Right cardiac atrium (tissue), 5 donors: ENCODE data around the gene DSTYK. TPM values are rescaled to one million over a fixed set of nuclear protein-coding genes. Genes with fewer than 3 reads are reported as not detected.

ENCODE experiments used
- ATAC-seq, 2 donors: fragments of 200-7000 bp; cut with Tn5 transposase; one replicate each; pipeline versions ENCODE4 v1.8.0 to v1.9.1; 2020; ENCODE audit warnings: moderate library complexity in 2 of 2, mild to moderate bottlenecking in 1 of 2
- DNase-seq, 3 donors: peaks; one replicate each; pipeline ENCODE4 v3.0.0-alpha.2; 2020
- H3K27ac ChIP-seq: one replicate; pipeline ENCODE4 v1.5.1; 2013; ENCODE audit warnings: mild to moderate bottlenecking, low read length, control low read depth, moderate library complexity
- H3K27me3 ChIP-seq: one replicate; pipeline ENCODE4 v1.6.1; 2013; ENCODE audit not compliant: control insufficient read depth, insufficient read depth
- H3K4me1 ChIP-seq: one replicate; pipeline ENCODE4 v1.6.1; 2013; ENCODE audit warnings: low read length; ENCODE audit not compliant: control insufficient read depth, insufficient read depth
- H3K4me3 ChIP-seq: one replicate; pipeline ENCODE4 v1.5.1; 2013; ENCODE audit warnings: low read length, control low read depth
- H3K9me3 ChIP-seq: one replicate; pipeline ENCODE4 v1.6.1; 2013; ENCODE audit warnings: low read length; ENCODE audit not compliant: control insufficient read depth
- WGBS: extraction: QIAGEN DNeasy Blood & Tissue Kit; methylation state at CpG from one replicate; pipeline ENCODE4 v1.1.7; 2013; 5-methylcytosine and 5-hydroxymethylcytosine counted together
- intact Hi-C, 4 donors: fragments of 100-400 bp; cut with DNase I; formaldehyde crosslinking; loops; one replicate each; pipeline versions ENCODE4 v1.11.0 to v1.14.0; 2022 to 2023
- polyA plus RNA-seq: library from polyadenylated mRNA; stranded (reverse); fragments of 200-250 nt; gene quantifications from one replicate; pipeline ENCODE4 v1.2.3, GENCODE V29; 2013
- total RNA-seq, 4 donors: library from RNA; stranded (reverse); fragmentation: NEBNext Ultra II Directional; extraction: Animal tissue kit (Norgen Biotek cat#: 25700); gene quantifications; one replicate each; pipeline ENCODE4 v1.2.1, GENCODE V29; 2021
- donor health status: healthy with polysubstance abuse.
- donor health status: DM: no; HTN: yes; CAD: no.
- donor health status: DM: no; HTN: no; CAD: no.
- donor health status: DM: no; HTN: yes; CAD: no; lungs with severe emphysema.
- donor health status: DM: yes; HTN: yes; CAD: no.

DSTYK gene
- total and polyA plus RNA-seq, 5 donors: 4.9 to 10.1 (median 8.5) TPM

DNA sequence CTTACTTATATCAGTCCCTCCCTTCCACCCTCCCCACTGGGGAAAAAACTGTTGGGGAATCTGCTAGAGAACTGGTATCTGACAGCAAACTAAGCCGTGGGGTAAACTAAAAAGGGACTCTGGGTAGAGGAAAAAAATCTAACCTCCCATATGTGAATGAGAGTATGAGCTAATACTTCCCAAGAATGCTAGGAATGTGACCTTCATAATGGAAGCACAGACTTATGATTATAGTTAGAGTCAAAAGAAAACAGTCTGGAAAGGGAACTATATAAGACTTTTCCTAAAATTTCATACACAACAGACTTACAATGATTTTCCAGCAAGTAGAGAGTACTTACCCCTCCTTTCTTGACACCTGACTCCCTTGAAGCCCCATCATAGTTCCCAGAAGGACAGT, 66.8 kb downstream of the DSTYK start:
- intact Hi-C loops: loop anchor here in 2 of 4 donors (10.0 kb wide), 1 partner anchor 110 kb away; no protein-coding TSS in a partner anchor
- Histone ChIP-seq H3K27me3 (no peaks in the 10 kb centered on the region), H3K9me3 (peaks cover 2% of the 10 kb centered on the region), H3K27ac (no peak overlapping the region), H3K4me3 (no peak overlapping the region), H3K4me1 (peaks cover 4% of the 10 kb centered on the region)
- DNase-seq (no peak), ATAC-seq (no peak)
- 15% methylated on average over 1 of the region's 1 CpG for WGBS

DNA sequence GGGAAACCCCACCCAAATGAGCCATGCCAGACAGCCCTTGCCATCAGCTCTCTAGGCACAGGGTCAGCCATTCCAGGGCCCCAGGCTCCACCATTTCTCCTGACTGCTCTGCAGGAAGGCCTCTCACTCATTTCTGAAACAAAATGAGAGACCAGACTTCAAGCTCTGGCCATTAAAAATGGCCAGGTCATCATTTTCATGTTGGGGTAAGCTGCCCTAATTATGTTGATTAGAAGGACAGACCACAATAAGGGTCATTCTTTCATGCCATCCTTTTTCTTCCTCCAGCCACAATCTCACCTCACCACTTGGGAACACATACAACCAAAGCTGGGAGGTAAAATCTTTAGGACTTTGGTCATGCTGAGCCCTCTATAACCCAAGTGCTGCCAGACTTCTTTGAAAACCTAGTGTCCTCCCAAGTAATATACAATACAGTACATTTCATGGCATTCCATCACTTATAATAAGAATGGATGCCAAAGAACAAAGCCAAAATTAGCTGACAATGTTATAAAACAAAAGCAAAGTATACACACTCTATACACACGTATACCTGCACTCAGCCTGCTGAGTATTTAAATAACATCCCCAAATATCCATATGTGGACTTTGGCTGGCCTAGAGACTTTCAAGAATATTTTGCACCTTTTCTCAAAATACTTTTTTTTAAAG, 67.3 kb downstream of the DSTYK start:
- Histone ChIP-seq H3K4me3 (no peak overlapping the region), H3K27me3 (no peaks in the 10 kb centered on the region), H3K9me3 (peaks cover 2% of the 10 kb centered on the region), H3K27ac (no peak overlapping the region), H3K4me1 (peaks cover 4% of the 10 kb centered on the region)
- WGBS: 55% methylated on average over 1 of the region's 1 CpG
- DNase-seq: no peak
- intact Hi-C loops: loop anchor here in 2 of 4 donors (10.0 kb wide), 1 partner anchor 111 kb away; no protein-coding TSS in a partner anchor
- ATAC-seq: no peak

DNA sequence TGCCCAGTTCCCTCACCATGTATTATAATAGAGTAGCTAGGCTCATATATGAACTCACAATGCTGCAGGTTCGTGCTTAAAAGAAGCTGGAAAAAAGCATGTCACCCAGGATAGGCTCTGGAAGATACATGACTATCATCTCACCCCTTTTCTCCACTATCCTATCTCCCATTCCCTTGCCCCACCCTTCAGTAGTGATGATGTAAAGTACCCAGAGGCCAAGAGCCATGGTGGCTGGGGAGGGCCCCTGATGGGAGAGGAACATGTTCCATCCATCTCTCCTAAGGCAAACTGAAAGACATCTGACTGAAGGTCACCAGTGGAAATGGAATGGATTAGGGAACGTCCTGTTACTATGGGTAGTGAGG, 69.4 kb downstream of the DSTYK start:
- Histone ChIP-seq H3K4me3 (no peak overlapping the region), H3K27me3 (no peaks in the 10 kb centered on the region), H3K9me3 (no peaks in the 10 kb centered on the region), H3K27ac (no peak overlapping the region), H3K4me1 (peaks cover 2% of the 10 kb centered on the region)
- ATAC-seq (peak; percentile 39 to 40), DNase-seq (no peak)
- WGBS: 49% methylated on average over 2 of the region's 2 CpGs
- intact Hi-C loops: loop anchor here in 2 of 4 donors (10.0 kb wide), 1 partner anchor 113 kb away; no protein-coding TSS in a partner anchor

DNA sequence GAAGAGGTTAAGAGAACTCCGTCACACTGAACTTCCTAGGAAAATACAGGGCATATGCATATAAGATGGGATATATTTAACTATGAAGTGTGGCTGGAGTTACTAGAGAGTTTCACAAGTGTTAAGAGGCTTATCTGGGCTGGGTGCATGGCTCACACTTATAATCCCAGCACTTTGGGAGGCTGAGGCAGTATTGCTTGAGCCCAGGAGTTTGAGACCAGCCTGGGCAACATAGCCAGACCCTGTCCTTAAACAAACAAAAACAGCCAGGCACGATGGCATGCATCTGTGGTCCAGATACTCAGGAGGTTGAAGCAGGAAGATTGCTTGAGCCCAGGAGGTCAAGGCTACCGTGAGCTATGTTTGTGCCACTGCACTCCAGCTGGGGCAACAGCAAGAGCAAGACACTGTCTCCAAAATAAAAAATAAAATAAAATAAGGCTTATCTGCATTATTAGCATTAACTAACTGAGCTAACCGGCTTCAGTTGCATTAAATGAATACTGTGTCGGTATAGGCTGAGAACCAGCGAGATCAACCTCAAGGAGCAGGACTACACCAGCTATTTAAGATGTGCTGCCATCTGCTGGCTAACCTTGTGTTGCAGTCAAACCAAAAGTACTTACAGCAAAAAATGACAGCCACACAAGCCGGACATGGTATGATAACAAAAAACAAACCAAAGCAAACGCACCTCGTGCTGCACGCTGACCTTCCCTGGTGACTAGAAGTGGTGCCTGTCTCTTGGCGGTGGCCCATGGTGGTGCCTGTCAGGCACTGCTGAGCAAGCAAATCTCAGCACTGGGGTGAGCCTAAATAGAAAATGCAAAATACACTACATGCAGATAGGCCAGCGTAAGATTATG, 70.0 kb downstream of the DSTYK start:
- peaks cover 2% of the 10 kb centered on the region for H3K4me1 ChIP-seq
- DNase-seq: peak; percentile 75 to 86 (median 77)
- intact Hi-C loops: loop anchor here in 2 of 4 donors (10.0 kb wide), 1 partner anchor 113 kb away; no protein-coding TSS in a partner anchor
- H3K4me3 ChIP-seq: no peak overlapping the region
- peak; percentile 82 to 85 for ATAC-seq
- 15% methylated on average over 12 of the region's 12 CpGs for WGBS
- no peak overlapping the region for H3K27ac ChIP-seq
- no peaks in the 10 kb centered on the region for H3K9me3 ChIP-seq
- no peaks in the 10 kb centered on the region for H3K27me3 ChIP-seq

DNA sequence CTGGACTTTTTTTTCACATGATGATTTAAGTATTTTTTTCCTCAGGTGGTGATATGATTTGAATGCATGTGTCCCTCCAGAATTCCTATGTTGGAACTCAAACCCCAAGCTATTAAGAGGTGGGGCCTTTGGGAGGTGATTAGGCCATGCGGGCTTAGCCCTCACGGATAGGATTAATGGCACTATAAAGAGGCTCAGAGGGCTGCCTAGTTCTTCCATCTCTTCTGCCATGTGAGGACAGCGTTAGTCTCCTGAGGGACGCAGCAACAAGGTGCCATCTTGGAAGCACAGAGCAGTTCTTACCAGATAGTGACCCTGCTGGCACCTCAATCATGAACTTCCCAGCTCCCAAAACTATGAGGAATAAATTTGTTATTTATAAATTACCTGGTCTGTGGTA, 71.4 kb downstream of the DSTYK start:
- 95% methylated on average over 4 of the region's 4 CpGs for WGBS

DNA sequence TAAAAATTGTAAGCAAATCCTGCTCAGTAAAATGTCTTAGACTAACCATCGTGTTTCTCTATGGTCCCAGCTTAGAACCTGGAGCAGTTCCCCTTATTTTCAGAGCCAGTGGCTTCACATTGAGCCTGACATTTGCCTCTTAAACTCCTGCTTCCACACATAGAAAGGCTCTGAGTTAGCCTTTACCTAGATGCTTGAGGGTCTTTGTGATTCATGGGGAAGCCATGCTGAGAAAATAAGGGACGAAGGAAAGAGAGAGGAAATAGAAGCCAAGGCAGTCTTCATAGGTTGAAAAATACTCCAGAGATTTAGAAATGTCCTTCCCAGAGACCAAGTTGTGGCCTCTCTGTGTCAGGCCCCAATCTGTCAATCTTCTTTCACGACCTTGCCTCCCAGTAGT, 73.6 kb downstream of the DSTYK start:
- intact Hi-C loops: no loop called here

More for the DNA sequence above, 71.4 kb downstream of the DSTYK start:
- ATAC-seq (no peak), DNase-seq (no peak)
- no peak overlapping the region for H3K27ac ChIP-seq
- no peaks in the 10 kb centered on the region for H3K27me3 ChIP-seq
- intact Hi-C loops: loop anchor here in 2 of 4 donors (10.0 kb wide), 1 partner anchor 115 kb away; no protein-coding TSS in a partner anchor
- H3K4me1 ChIP-seq: peaks cover 2% of the 10 kb centered on the region
- H3K4me3 ChIP-seq: no peak overlapping the region
- H3K9me3 ChIP-seq: no peaks in the 10 kb centered on the region

DNA sequence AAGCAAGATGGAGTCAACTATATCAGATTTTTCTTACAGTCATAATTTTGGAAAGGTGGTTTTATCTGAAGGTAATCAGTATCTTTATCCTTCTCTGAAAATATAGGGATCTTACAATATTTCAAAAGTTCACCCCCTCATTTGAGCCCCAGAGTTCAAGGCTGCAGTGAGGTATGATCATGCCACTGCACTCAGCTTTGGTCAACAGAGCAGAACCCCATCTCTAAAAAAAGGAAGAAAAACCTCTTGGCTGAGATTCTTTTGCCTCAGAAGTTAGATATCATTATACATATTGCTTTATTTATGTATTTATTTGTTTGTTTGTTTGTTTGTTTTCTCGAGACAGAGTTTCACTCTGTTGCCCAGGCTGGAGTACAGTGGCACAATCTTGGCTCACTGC, 78.2 kb downstream of the DSTYK start:
- Histone ChIP-seq H3K9me3 (no peaks in the 10 kb centered on the region), H3K4me3 (no peak overlapping the region), H3K27me3 (no peaks in the 10 kb centered on the region), H3K27ac (no peak overlapping the region), H3K4me1 (peaks cover 2% of the 10 kb centered on the region)
- no peak for ATAC-seq
- WGBS: 69% methylated on average over 1 of the region's 1 CpG
- no peak for DNase-seq
- intact Hi-C loops: no loop called here

More for the DNA sequence above, 73.6 kb downstream of the DSTYK start:
- WGBS: 71% methylated on average over 3 of the region's 3 CpGs
- ATAC-seq (no peak), DNase-seq (no peak)
- no peak overlapping the region for H3K4me3 ChIP-seq
- H3K9me3 ChIP-seq: no peaks in the 10 kb centered on the region
- no peak overlapping the region for H3K27ac ChIP-seq
- no peaks in the 10 kb centered on the region for H3K27me3 ChIP-seq
- H3K4me1 ChIP-seq: peaks cover 2% of the 10 kb centered on the region

DNA sequence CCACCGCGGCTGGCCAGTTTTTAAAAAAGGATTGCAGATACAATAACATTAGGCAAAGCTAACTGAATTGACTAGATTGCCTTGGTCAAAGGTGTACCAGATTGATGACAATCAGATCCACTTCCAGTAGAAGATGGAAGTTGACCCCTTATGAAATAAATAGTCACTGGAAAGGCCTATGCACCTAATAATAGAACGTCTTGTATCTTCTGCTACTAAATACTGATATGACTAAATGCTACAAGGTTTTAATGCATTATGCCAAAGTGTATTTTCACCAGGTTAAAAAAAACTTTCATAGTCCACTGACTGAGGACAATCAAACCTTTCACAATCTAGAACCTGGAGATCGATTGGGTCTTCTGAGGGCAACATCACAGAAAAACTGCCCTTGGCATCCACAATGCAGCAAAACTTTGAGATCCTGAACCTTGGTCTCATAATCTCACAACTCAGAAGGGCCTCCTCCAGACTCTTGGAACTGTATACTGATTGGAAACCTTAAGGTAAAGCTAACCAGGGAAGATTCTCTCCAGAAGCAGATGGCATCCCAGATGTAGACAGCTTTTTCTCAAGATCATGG, 82.0 kb downstream of the DSTYK start:
- Histone ChIP-seq H3K27me3 (no peaks in the 10 kb centered on the region), H3K9me3 (no peaks in the 10 kb centered on the region), H3K27ac (no peak overlapping the region), H3K4me3 (no peak overlapping the region), H3K4me1 (peaks cover 2% of the 10 kb centered on the region)
- DNase-seq: no peak
- intact Hi-C loops: no loop called here
- no peak for ATAC-seq
- WGBS: 75% methylated on average over 4 of the region's 4 CpGs

DNA sequence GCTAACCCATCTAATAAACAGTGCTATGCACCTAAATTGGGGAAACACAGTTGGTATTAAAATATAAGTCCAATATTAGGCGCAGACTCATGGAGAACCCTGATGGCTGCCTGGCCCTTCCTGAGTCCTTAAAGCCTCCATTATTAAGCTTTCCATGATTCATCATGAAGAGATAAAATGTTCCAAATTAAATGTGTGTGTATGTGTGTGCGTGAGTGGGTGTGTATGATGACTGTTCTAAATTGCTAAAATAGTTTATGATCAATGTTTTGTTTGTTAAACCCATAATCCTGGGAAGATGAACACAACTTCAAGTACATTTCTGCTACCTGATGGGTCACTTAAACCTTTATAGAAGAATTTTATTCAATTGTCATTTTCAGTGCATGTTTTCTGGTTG, 83.5 kb downstream of the DSTYK start:
- Histone ChIP-seq H3K9me3 (no peaks in the 10 kb centered on the region), H3K27me3 (no peaks in the 10 kb centered on the region), H3K4me3 (no peak overlapping the region), H3K27ac (no peak overlapping the region), H3K4me1 (peaks cover 2% of the 10 kb centered on the region)
- intact Hi-C loops: no loop called here
- no peak for ATAC-seq
- WGBS: 91% methylated on average over 2 of the region's 2 CpGs
- DNase-seq: no peak

DNA sequence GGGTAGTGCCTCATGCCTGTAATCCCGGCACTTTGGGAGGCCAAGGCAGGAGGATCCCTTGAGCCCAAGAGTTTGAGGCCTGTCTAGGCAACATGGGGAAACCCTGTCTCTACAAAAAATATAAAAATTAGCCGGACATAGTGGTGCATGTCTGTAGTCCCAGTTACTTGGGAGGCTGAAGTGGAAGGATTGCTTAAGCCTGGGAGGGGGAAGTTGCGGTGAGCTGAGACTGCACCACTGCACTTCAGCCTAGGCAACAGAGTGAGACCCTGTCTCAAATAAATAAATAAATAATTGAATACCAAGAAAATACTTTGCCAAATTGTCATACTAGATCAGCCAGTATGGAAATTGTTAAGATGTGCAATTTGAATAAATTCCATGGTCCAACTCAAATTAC, 83.9 kb downstream of the DSTYK start:
- ATAC-seq: no peak
- H3K4me3 ChIP-seq: no peak overlapping the region
- H3K27me3 ChIP-seq: no peaks in the 10 kb centered on the region
- no peak overlapping the region for H3K27ac ChIP-seq
- 89% methylated on average over 3 of the region's 3 CpGs for WGBS
- H3K9me3 ChIP-seq: no peaks in the 10 kb centered on the region
- no peak for DNase-seq
- peaks cover 2% of the 10 kb centered on the region for H3K4me1 ChIP-seq
- intact Hi-C loops: no loop called here

DNA sequence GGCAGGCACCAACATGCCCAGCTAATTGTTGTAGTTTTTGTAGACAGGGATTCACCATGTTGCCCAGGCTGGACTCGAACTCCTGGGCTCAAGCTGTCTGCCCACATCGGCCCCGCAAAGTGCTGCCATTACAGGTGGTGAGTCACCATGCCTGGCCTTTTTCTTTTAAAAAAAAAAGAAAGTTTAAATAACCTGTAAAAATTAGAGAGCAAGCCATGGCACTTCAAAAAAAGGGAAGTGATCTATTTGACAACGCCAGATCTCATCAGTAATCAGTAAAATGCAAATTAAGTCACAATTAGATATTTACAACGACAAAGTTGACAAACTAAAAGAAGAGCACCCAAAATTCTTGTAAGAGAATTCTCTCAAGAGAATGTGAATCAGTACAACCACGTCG, 86.8 kb downstream of the DSTYK start:
- 84% methylated on average over 7 of the region's 7 CpGs for WGBS

More for the DNA sequence above, 86.8 kb downstream of the DSTYK start:
- Histone ChIP-seq H3K27me3 (no peaks in the 10 kb centered on the region), H3K4me3 (no peak overlapping the region), H3K9me3 (no peaks in the 10 kb centered on the region), H3K27ac (no peak overlapping the region), H3K4me1 (no peaks in the 10 kb centered on the region)
- DNase-seq (no peak), ATAC-seq (no peak)
- intact Hi-C loops: loop anchor here in 2 of 4 donors (5.0 kb wide), 1 partner anchor 133 kb away; no protein-coding TSS in a partner anchor
